IMR-90 (cell line): ENCODE results near the gene SSX2IP.

ENCODE experiments used
- BHLHE40 ChIP-seq: fragments of 150-350 bp; IDR thresholded peaks from 2 replicates; pipeline ENCODE4 v1.6.1; 2016; ENCODE audit warnings: mild to moderate bottlenecking, low read depth, low read length
- CEBPB ChIP-seq: IDR thresholded peaks from 2 replicates; pipeline ENCODE4 v1.6.1; 2012; ENCODE audit warnings: low read depth, low read length, improper control_type of control experiment
- FOS ChIP-seq: fragments of 150-350 bp; IDR thresholded peaks from 2 replicates; pipeline ENCODE4 v1.6.1; 2016; ENCODE audit warnings: low read depth, low read length
- MAZ ChIP-seq: IDR thresholded peaks from 2 replicates; pipeline ENCODE4 v1.6.1; 2012; ENCODE audit warnings: low read depth, mild to moderate bottlenecking, low read length, improper control_type of control experiment, moderate library complexity, borderline replicate concordance
- MXI1 ChIP-seq: IDR thresholded peaks from 2 replicates; pipeline ENCODE4 v1.6.1; 2012; ENCODE audit warnings: low read depth, mild to moderate bottlenecking, low read length, moderate library complexity, borderline replicate concordance
- POLR2A ChIP-seq: IDR thresholded peaks from 2 replicates; pipeline ENCODE4 v1.6.1; 2012; ENCODE audit warnings: mild to moderate bottlenecking, low read depth, low read length
- RAD21 ChIP-seq: IDR thresholded peaks from 2 replicates; pipeline ENCODE4 v1.6.1; 2012; ENCODE audit warnings: low read length, improper control_type of control experiment
- RCOR1 ChIP-seq: IDR thresholded peaks from 2 replicates; pipeline ENCODE4 v1.6.1; 2012; ENCODE audit warnings: mild to moderate bottlenecking, low read length, improper control_type of control experiment; ENCODE audit not compliant: insufficient replicate concordance
- RFX5 ChIP-seq: IDR thresholded peaks from 2 replicates; pipeline ENCODE4 v1.8.0; 2012; ENCODE audit warnings: low read depth, mild to moderate bottlenecking, low read length, moderate library complexity
- TF ChIP-seq, protein P1 (sequence below): conservative IDR thresholded peaks from 2 replicates; pipeline ENCODE4 v1.5.1; 2012; ENCODE audit warnings: mild to moderate bottlenecking, low read depth, low read length, improper control_type of control experiment
- TF ChIP-seq, protein P2 (sequence below): fragments of 150-350 bp; IDR thresholded peaks from 2 replicates; pipeline ENCODE4 v1.6.1; 2017; ENCODE audit warnings: mild to moderate bottlenecking, antibody characterized with exemption, low read length, low read depth
- TF ChIP-seq, protein P3 (sequence below): fragments of 150-350 bp; IDR thresholded peaks from 2 replicates; pipeline ENCODE4 v1.6.1; 2016; ENCODE audit warnings: low read depth, mild to moderate bottlenecking, low read length, moderate library complexity, borderline replicate concordance

DNA sequence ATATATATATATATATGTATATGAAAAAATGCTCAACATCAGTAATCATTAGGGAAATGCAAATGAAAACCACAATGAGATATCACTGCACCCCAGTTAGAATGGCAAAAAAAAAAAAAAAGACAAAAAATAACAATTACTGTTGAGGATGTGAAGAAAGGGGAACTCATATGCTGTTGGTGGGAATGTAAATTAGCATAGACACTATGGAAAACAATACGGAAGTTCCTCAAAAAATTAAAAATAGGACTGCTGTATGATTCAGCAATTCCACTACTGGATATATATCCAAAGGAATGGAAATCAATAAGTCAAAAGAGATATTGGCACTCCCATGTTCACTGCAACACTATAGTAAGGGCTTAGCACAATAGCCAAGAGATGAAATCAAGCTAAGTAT, 74.5 kb downstream of the SSX2IP start:
- TF ChIP-seq, protein P1, sequence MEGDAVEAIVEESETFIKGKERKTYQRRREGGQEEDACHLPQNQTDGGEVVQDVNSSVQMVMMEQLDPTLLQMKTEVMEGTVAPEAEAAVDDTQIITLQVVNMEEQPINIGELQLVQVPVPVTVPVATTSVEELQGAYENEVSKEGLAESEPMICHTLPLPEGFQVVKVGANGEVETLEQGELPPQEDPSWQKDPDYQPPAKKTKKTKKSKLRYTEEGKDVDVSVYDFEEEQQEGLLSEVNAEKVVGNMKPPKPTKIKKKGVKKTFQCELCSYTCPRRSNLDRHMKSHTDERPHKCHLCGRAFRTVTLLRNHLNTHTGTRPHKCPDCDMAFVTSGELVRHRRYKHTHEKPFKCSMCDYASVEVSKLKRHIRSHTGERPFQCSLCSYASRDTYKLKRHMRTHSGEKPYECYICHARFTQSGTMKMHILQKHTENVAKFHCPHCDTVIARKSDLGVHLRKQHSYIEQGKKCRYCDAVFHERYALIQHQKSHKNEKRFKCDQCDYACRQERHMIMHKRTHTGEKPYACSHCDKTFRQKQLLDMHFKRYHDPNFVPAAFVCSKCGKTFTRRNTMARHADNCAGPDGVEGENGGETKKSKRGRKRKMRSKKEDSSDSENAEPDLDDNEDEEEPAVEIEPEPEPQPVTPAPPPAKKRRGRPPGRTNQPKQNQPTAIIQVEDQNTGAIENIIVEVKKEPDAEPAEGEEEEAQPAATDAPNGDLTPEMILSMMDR, result no peak
- TF ChIP-seq POLR2A, result no peak
- TF ChIP-seq, protein P2, sequence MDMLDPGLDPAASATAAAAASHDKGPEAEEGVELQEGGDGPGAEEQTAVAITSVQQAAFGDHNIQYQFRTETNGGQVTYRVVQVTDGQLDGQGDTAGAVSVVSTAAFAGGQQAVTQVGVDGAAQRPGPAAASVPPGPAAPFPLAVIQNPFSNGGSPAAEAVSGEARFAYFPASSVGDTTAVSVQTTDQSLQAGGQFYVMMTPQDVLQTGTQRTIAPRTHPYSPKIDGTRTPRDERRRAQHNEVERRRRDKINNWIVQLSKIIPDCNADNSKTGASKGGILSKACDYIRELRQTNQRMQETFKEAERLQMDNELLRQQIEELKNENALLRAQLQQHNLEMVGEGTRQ, result no peak
- TF ChIP-seq RFX5, result no peak
- no peak for TF ChIP-seq BHLHE40
- TF ChIP-seq, protein P3, sequence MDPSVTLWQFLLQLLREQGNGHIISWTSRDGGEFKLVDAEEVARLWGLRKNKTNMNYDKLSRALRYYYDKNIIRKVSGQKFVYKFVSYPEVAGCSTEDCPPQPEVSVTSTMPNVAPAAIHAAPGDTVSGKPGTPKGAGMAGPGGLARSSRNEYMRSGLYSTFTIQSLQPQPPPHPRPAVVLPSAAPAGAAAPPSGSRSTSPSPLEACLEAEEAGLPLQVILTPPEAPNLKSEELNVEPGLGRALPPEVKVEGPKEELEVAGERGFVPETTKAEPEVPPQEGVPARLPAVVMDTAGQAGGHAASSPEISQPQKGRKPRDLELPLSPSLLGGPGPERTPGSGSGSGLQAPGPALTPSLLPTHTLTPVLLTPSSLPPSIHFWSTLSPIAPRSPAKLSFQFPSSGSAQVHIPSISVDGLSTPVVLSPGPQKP, result no peak
- TF ChIP-seq RCOR1, result no peak
- TF ChIP-seq CEBPB, result no peak
- TF ChIP-seq FOS, result no peak
- no peak for TF ChIP-seq MAZ
- TF ChIP-seq RAD21, result no peak
- no peak for TF ChIP-seq MXI1
